HG02678 (cell line): Measurements from ENCODE around the gene FOXB2.
"Not testable (repeated sequence)": the region's sequence is repeated elsewhere in the genome, so short reads cannot be mapped to it uniquely, and the experiment has no call there.

Experiments
- ATAC-seq: cut with Tn5 transposase; IDR thresholded peaks from one replicate; pipeline ENCODE4 v1.9.1; 2021; ENCODE audit warnings: mild to moderate bottlenecking, moderate library complexity; ENCODE audit not compliant: unreplicated experiment

FOXB2 gene

DNA sequence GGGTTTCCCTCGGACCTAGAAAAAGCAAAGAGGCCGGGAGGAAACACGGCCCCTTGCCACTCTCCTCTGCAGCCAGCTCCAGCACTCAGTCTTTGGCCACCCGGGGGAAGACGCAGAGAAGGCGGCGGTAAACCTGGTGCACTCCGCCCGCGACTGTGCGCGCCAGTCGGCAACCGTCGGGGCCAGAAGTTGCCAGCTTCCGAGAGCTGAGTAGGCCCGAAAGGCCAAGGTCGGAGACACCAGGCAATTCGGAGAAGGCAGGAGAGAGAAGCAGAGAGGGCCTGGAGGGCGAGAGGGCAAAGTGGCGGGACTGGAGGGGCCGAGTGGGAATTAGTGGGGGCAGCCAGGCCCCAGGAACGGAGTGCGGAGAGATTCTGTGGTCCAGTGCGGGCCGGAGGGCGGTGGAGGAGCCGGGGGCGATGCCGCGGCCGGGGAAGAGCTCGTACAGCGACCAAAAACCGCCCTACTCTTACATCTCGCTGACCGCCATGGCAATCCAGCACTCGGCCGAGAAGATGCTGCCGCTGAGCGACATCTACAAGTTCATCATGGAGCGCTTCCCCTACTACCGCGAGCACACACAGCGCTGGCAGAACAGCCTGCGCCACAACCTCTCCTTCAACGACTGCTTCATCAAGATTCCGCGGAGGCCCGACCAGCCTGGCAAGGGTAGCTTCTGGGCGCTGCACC lies at the start of gene FOXB2:
TSS of gene FOXB2 (plus strand) at position 420 of the 690 bp plus-strand sequence. CDS start at position 420, 0 bp downstream.
- ATAC-seq = no peak

DNA sequence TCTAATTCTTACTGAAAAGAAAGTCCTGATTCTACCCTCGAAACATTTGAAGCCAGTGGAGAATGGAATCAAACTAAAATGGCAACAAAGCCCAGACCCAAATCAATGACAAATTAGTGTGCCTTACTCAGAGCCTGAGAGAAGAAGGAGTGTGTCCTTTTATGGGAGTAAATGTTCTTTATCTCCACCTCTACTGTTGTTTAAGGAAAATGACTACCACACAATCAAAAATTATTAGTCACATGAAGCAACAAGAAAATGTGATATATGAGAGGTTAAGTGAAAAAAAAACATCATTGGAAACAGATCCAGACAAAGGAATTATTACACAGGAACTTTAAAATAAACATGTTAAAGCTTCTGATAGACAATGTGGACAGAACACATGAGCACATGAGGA lies 49.7 kb upstream of the FOXB2 start:
- no peak for ATAC-seq

DNA sequence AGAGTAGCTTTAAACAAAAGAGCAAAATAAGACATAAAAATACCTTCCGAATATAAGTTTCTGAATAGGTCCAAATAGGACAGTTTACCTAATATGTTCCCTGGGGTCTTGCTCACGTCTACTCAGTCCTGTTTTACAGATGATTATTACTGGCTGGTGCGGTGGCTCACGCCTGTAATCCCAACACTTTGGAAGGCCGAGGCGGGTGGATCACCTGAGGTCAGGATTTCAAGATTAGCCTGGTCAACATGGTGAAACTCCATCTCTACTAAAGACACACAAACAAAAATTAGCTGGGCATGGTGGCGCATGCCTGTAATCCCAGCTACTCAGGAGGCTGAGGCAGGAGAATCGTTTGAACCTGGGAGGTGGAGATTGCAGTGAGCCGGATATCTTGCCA lies 40.6 kb upstream of the FOXB2 start:
- ATAC-seq = not testable (repeated sequence)

DNA sequence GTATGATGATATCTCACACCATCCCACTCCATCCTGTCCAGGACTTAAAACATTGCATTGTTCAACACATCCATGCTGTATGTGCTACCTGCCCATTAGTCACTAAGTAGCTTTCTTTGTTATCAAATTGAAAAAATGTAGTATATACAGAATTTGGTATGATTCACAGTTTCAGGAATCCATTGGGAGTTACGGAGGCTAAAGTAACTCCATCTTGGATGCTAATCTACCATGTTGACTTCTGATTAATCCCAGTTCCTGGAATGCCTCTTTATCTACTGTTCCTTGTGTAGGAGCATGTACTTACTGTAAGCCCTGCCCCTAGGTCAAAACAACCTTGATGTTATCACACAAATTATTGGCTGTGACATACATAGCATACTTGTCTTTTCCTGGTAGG lies 38.9 kb upstream of the FOXB2 start:
- ATAC-seq = no peak

DNA sequence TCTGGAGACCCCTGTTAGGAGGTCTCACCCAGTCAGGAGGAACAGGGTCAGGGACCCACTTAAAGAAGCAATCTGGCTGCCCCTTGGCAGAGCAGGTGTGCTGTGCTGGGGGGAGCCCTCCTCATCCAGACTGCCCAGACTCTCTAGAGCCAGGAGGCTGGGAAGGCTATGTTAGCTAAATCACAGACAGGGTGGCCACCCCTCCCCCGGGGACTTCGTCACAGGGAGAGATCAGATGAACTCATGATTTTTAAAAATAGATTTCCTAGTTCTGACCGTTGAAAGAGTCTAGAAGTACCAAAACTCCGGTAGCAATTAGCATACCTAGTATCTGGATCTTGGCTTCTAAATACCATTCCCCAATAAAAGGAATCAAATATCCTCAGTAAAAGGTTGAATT lies 35.0 kb upstream of the FOXB2 start:
- ATAC-seq = no peak

DNA sequence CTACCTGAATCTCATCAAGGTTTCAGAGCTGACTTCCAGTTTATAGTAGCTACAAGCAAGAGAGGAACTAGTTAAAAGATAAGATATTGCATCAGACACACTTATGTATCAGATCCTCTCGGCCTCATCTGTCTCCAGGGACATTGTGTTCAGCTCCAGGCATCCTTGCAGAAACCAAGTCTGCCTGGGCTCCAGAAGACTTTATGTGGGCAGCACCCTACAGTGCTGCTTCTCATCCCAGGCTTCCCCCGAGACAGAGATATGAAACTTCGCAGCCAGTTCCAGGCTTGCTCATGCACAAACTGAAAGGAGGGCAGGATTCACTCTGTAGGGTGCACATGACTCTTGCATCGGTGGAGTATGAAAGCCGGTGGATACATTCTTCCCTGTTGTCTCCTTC lies 33.9 kb upstream of the FOXB2 start:
- ATAC-seq = no peak

DNA sequence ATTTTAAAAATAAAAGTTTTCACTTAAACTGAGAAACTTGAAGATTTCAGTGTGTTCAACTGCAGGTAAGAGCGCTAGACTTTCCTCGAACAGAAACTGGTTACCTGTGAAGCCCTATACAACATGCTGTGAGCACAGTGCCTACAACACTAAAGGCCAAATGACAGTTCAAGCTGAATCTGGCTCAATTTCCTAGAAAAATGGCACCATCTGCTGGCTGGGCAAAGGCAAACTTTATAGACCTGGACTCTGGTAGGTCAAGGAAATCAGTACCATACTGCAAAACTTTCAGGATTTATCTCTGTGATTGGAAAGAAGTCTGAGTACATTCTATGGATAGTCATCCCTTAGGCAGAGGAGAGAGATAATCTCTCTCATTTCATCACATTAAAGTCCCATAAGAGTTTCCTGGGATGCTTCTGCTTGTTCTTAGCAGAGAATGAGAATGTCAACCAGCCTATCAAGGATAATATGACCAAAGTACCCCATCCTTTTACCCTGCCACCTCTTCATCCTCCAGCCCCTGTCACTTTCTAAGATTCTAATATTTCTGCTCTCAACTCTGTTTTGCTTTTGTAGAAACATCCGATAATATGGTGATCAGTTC lies 31.8 kb upstream of the FOXB2 start:
- ATAC-seq = no peak

DNA sequence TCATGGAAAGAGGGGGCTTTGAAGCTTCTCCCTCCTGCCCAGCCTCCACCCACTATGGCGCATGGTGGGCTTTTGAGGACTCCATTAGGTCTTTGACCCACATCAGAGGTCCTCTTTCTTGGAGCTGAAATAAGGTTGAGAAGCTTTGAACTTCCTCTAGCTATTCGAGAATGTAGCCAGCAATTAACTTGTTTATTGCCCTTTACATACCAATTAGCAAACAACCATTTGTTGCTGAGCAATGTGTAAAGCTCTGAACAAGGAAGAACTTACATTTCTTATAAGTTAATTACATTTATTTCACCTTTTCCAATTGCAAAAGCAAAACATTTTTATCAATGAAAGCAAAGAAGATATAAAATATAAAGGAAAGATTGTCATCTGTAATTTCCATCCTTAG lies 30.5 kb upstream of the FOXB2 start:
- ATAC-seq = no peak

DNA sequence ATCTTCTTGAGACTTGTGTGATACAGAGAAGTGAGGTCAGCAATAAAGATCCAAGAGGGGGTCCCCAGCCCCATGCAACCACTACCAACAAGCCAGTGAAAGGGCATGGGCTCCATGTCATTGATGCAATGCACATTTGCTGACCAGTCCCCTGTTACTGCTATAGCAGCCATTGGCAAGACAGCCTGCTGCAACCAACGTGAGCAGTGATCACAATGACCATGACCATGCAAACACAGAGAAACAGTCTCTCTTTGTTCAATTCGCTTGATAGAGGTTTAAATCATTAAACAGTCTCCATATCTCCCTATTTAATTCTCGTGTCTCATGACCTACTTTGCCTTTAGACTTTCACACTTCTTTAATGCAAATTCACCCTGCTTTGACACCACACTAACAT lies 30.0 kb upstream of the FOXB2 start:
- no peak for ATAC-seq

DNA sequence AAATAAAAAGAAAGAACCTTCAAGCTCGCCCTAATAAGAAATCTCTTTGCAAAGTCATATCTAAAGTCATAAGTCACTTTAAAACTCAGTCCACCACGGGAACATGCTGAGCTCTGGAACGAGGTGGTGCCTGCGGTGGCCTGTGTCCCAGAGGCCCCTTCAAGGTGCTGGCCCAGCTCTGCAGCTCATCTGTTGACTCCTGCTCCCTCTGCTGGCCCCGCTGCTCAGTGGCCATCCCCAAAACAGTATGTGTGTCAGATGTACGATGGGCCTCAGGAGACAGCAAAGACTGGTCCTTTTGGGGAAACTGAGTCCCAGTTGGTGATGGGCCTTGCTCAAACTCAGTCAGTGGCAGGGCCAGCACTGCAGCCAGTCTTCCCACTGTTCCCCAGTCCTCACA lies 22.8 kb upstream of the FOXB2 start:
- no peak for ATAC-seq

DNA sequence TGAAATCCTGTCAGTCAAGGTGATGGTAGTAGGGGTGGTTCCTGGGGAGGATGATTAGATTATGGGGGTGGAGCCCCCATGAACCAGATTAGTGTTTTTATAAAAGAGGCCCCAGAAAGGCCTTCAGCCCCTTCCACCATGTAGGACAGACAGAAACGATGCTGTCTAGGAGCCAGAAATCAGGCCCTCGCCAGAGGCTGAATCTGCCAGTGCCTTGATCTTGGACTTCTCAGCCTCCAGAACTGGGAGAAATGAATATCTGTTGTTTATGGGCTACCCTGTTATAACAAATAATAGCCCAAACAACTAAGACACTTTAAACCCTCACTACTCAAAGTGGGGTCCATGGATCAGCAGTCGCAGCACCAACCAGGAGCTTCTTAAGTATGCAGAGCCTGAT lies 20.2 kb upstream of the FOXB2 start:
- ATAC-seq = no peak

DNA sequence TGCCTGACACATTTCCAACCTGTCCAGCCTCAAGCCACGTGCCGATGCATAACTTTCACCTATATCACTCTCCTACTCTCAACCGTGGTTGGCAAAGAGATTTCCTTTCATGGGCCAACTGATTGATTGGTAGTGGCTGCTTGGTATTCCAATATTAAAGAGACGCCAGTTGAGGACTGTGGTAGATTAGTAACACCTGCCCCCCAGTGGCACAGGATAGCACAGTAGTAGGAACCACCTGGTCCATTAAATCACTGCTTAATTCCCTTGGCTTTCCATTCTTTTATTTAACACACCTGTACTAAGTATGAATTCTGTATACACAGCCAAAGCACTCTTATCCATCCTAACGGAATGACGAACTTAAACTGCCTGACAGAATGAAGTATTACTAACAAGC lies 19.1 kb upstream of the FOXB2 start:
- no peak for ATAC-seq

DNA sequence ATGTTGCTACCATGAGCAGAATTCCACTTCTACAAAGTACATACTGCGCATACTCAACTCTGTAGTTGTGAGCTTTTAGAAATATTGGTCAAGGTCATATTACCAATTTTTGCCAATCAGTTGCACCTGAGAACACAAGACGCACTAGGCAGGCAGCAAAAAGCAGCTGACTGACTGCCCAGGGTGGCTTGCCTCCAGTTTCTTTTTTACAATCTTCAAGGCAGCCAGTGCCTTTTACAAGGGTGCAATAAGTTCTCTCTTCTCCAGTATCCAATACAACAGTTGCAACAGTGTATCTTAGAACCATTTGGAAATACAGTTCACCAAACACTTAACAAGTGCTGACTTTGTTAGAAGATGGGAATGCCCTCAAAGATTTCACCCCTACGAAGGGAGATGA lies 16.1 kb upstream of the FOXB2 start:
- ATAC-seq = no peak

DNA sequence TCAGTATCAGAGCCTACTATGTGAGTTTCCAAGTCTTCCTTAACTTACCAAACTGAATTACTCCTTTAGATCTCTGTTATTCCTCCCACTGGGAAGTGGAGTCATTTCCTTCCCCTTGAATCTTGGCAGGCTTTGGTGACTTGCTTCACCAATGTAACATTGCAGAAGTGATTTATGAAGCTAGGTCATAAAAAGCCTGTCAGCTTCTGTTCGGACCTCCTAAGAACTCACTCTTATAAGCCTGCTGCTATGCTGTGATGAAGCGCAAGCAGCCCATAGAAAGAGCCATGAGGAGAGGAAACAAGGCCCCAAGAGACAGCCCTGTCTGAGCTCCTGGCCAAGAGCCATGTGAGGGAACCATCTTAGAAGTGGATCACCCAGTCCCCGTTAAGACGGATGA lies 14.2 kb upstream of the FOXB2 start:
- ATAC-seq = no peak

DNA sequence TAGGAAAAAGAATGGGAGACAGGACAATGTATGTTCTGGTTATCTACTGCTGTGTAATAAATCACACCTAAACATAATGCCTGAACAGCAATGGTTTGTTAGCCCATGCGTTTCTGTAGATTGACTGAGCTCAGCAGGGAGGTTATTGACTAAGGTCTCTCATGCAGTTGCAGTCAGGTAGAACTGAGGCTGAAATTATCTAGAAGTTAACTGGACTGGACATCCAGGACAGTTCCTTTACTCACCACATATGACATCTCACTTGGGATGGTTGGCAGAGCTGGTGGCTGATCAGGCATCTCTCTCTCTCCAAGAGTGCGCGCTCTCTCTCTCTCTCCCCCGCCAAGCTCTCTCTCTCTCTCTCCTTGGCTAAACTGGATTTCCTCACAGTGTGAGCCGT lies 8.9 kb upstream of the FOXB2 start:
- no peak for ATAC-seq

DNA sequence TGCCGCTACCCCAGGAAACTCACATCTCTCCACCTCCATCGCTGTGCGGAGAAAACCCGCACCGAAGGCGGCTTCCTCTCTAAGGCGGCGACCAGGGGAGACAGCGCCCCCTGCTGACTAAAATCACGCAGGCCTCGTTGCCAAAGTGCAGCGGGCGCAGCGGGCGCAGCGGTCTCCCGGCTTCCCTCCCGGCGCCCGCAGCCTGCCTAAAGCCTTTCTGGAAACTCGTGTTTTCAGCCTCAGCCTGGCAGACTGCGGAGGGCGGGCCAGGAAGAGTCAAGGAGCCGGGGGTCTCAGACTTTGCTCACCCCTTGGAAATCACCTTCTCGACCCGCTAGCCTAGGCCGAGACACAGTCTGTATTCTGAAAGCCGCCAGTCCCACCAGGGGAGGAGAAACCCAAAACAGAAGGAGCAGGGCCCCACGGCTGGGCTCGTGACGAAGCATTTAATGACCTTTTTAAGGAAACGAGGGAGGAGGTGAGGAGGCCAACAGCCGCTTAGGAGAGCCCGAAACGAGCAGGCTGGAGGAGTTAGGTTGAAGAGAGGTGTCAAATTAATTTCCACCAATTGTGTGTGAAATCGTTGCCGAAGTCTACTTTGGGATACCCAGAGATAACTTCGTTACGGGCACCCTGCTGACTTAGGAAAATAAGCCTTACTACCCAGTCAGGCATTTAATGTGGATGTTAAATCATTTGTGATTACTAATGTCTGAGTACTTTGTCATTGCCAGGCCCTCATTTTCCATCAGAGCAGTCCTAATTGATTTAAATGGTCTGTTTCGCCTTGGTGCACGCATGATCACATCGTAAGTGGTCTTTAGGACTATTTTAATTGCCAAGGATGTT lies 7.3 kb upstream of the FOXB2 start:
- ATAC-seq = no peak

DNA sequence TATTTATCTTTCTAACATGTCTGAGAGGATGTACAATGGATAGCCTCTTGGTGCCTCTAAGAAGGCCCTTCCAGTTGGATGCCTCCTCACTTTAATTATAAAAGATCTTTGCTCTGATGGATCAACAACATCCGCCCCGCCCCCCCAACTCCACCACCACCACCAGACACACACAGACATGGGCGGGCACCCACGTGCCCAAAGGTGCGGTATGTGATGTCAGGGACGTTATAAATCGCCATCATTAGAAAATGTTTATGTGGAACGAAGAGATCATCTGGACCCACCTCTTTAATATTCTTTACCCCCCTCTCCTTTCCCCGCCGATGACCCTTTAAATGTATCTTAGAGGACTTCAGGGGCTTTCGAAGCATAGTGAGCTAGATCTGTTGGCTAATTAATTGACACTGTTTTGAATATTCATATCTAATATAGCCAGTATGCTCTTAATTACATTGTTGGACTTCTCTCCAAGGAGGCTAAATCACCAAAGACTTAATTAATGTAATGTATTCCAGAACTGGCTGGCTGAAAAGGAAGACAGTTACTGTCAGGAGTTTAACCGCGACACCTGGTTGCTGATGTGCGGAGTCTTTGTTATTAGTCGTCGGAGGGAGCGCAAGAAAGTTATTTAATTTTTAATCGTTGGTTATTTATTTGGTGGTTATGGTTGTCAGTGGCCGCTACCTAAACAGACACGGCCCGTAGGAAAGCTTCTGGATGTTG lies 6.1 kb upstream of the FOXB2 start:
- ATAC-seq = no peak

DNA sequence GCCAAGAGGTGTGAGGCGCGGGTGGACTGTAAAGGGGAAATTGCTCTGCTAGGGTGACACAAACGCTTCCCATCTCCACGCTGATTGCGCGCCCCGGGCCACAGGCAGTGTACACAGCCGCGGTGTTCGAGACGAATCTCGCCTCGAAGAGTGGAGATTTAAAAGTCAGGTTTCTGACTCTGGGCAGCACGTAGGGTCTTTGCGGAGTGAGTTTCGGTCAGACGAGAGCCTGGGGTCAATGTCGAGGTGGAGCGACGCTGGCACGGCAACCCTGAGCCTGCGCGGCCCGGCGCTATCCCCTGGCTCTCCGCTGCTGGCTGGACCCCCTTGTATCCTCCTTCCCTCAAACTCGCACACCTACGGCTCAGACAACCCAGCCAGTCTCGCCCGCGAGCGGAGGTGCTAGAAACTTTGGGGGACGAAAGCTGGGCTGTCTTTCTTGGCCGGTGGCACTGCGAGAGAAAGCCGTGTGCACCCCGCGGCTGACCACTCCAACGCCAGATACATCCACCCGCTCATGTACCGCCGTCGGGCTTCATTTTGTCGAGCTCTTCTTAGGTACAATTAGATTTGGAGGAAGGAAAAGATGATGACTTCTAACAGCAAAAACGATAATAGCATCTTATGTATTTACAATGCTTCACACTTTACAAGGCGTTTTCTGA lies 5.4 kb upstream of the FOXB2 start:
- ATAC-seq = no peak

DNA sequence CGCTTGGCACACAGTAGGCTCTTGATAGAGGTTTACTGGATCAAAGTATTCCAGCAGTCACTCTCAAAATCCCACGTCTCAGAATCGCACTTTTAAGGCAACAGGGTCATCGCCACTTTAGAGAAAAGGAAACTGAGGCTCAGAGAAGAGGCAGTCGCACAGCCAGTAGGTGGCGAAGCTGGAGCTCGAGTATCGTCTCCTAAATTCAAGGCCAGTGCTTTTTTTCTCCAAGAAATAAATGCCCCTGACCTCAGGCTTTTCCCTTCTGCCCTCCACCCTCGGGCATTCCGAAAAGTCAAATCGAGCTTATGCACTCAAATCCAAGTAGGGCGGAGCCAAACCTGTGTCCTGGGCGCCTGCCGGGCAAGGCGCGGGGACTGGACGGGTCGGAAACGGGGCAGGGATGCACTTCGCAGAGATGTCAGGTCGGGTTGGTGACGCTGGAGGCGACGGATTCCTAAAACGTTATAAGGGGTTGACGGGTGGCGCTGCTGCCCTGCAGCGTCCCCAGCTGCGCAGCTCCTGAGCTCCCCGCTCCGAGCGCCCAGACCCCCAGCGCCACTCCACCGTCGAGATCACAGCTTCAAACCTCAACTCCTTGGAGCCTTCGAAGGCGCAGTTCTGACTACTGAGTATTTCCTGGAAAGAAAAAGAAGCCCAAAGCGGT lies 4.7 kb upstream of the FOXB2 start:
- ATAC-seq = no peak

DNA sequence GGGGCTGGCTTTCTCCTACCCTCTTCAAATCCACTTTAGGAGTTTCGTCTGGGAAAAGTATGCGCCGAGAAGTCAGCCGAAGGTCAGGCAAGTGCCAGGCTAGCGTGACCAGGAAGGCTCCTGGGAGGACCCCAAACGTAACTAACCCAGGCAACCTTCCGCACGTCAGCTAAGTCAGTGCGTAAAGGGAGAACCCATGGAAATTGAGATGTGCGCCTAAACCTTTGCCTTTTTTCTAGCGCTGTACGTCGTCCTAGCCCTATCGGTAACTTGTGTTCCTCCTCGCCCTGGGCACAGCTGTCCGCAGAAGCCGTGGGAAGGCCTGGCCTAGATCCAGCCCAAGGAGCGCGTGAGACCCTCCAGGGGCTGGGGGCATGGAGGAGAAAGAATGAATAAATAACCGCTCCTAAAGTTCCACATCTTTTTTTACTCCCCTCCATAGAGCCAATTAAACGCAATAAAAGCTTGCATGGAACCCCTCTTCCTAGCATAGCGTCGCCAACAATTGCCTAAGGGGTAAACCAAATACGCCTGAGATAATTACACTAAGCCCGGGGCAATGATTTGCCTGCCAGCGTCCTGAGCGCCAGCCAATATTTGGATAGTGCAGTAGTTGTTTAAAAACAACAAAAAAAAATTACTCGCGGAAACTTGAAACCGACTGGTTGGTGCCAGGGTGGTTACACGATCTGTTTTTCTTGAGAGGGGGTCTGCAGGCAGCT lies 4.0 kb upstream of the FOXB2 start:
- no peak for ATAC-seq
